NCI-H2196 treated with DMSO at 0.1 percent for 48 hours (cell line): ENCODE data around the gene UTF1.
"Not testable (repeated sequence)": the region's sequence is repeated elsewhere in the genome, so short reads cannot be mapped to it uniquely, and the experiment has no call there.

ENCODE experiments used
- DNase-seq: peaks from one replicate; lab custom pipeline; 2025; ENCODE audit not compliant: unreplicated experiment; lab: John Stamatoyannopoulos, UW

The UTF1 gene

GRCh38 chr10:133225707-133226191 is 4.3 kb upstream of the UTF1 start:
- DNase-seq = no peak

GRCh38 chr10:133226251-133226808 is 3.7 kb upstream of the UTF1 start:
- no peak for DNase-seq

- no peak for DNase-seq
Observed at GRCh38 chr10:133227256-133227655, 2.8 kb upstream of the UTF1 start.

- DNase-seq = no peak
Observed at GRCh38 chr10:133229265-133230043, 563 bp upstream of the UTF1 start.

GRCh38 chr10:133230387-133231195 is 574 bp downstream of the UTF1 start:
- no peak for DNase-seq

- DNase-seq = no peak
Observed at GRCh38 chr10:133231244-133231945, 1.4 kb downstream of the UTF1 start.

GRCh38 chr10:133231946-133232574 is 2.0 kb downstream of the UTF1 start:
- no peak for DNase-seq

- not testable (repeated sequence) for DNase-seq
Observed at GRCh38 chr10:133234796-133235195, 4.8 kb downstream of the UTF1 start.

- DNase-seq = no peak
Observed at GRCh38 chr10:133235265-133235855, 5.3 kb downstream of the UTF1 start.

GRCh38 chr10:133235932-133236331 is 5.9 kb downstream of the UTF1 start:
- no peak for DNase-seq

GRCh38 chr10:133236401-133237240 is 6.6 kb downstream of the UTF1 start:
- DNase-seq = no peak

- no peak for DNase-seq
Observed at GRCh38 chr10:133237241-133237587, 7.2 kb downstream of the UTF1 start.

- no peak for DNase-seq
Observed at GRCh38 chr10:133237588-133238465, 7.8 kb downstream of the UTF1 start, which contains the start of gene VENTX. Gene VENTX (plus strand): TSS chr10:133237855. CDS start chr10:133237915, 60 bp downstream.

GRCh38 chr10:133238466-133238804 is 8.4 kb downstream of the UTF1 start:
- DNase-seq = no peak

- no peak for DNase-seq
Observed at GRCh38 chr10:133239990-133240389, 10.0 kb downstream of the UTF1 start.

GRCh38 chr10:133241501-133242205 is 11.6 kb downstream of the UTF1 start:
- DNase-seq = no peak

GRCh38 chr10:133242611-133243356 is 12.8 kb downstream of the UTF1 start:
- DNase-seq = no peak
